SK-N-SH (cell line): ENCODE data around the gene TRIM50. TPM values are rescaled to one million over a fixed set of nuclear protein-coding genes. Genes with fewer than 3 reads are reported as not detected.

Experiments
- CTCF ChIA-PET: fragments of 300-600, 350-600 bp; formaldehyde crosslinking; extraction: SDS; loops from one replicate; lab custom pipeline; 2021; lab: Yijun Ruan, JAX
- POLR2A ChIA-PET: fragments of 350-600 bp; sonication (Branson Sonifier 250); formaldehyde crosslinking; extraction: SDS; loops from one replicate; lab custom pipeline; 2020; ENCODE audit warnings: antibody characterized with exemption, inconsistent platforms; lab: Yijun Ruan, JAX
- DNase-seq: peaks from one replicate; pipeline ENCODE4 v3.0.0; 2012
- H2AFZ ChIP-seq: fragments of 200-600 bp; sonication (generic); 2 replicates; pipeline ENCODE4 v1.8.1; 2016; ENCODE audit warnings: antibody characterized with exemption, mild to moderate bottlenecking, low read depth
- H3F3A ChIP-seq: fragments of 200-600 bp; sonication (generic); replicated peaks from 2 replicates; pipeline ENCODE3; 2016; ENCODE audit warnings: antibody characterized with exemption, mild to moderate bottlenecking; ENCODE audit not compliant: insufficient read depth
- H3K27ac ChIP-seq, 2 experiments: fragments of 200-500 bp in 1 of 2; fragments of 200-600 bp in 1 of 2; sonication (Bioruptor generic) in 1 of 2; sonication (generic), shearing (Covaris generic) in 1 of 2; 2 replicates each; pipeline versions ENCODE4 v1.5.1 to v1.6.1; 2014 to 2016; ENCODE audit warnings: low read depth in 2 of 2, inconsistent platforms in 1 of 2, low read length in 1 of 2, mild to moderate bottlenecking in 1 of 2, mixed read lengths in 1 of 2
- H3K27me3 ChIP-seq: fragments of 200-600 bp; sonication (generic), shearing (Covaris generic); 2 replicates; pipeline ENCODE4 v1.6.1; 2016; ENCODE audit warnings: mixed run types; ENCODE audit not compliant: insufficient read depth
- H3K36me3 ChIP-seq, 2 experiments: fragments of 200-500 bp in 1 of 2; fragments of 200-600 bp in 1 of 2; sonication (Bioruptor generic) in 1 of 2; sonication (generic) in 1 of 2; replicated peaks in 1 of 2; 2 replicates each; pipeline versions ENCODE3 to v1.5.1; 2014 to 2016; ENCODE audit warnings: low read length in 1 of 2, mild to moderate bottlenecking in 1 of 2; ENCODE audit not compliant: insufficient read depth in 2 of 2, control insufficient read depth in 1 of 2
- H3K4me1 ChIP-seq, 2 experiments: fragments of 200-500 bp in 1 of 2; fragments of 200-600 bp in 1 of 2; sonication (Bioruptor generic) in 1 of 2; sonication (generic), shearing (Covaris generic) in 1 of 2; 2 replicates each; pipeline versions ENCODE4 v1.5.1 to v1.6.1; 2014 to 2016; ENCODE audit warnings: low read depth in 1 of 2, low read length in 1 of 2, mixed run types in 1 of 2; ENCODE audit not compliant: insufficient read depth in 2 of 2, control insufficient read depth in 1 of 2
- H3K4me2 ChIP-seq: fragments of 200-600 bp; sonication (generic), shearing (Covaris generic); 2 replicates; pipeline ENCODE4 v1.6.1; 2017; ENCODE audit warnings: mixed run types
- H3K4me3 ChIP-seq, 2 experiments: fragments of 200-500 bp in 1 of 2; fragments of 200-600 bp in 1 of 2; sonication (Bioruptor generic) in 1 of 2; sonication (generic), shearing (Covaris generic) in 1 of 2; 2 replicates each; pipeline versions ENCODE4 v1.5.1 to v1.8.1; 2014 to 2016; ENCODE audit warnings: low read depth in 2 of 2, inconsistent platforms in 1 of 2, low read length in 1 of 2, mild to moderate bottlenecking in 1 of 2, mixed read lengths in 1 of 2, moderate library complexity in 1 of 2
- H3K79me2 ChIP-seq: fragments of 200-600 bp; sonication (generic); 2 replicates; pipeline ENCODE4 v1.8.1; 2017; ENCODE audit warnings: mild to moderate bottlenecking; ENCODE audit not compliant: insufficient read depth
- H3K9ac ChIP-seq: fragments of 200-600 bp; sonication (generic); 2 replicates; pipeline ENCODE4 v1.6.1; 2017; ENCODE audit warnings: mixed run types
- H3K9me2 ChIP-seq: fragments of 200-600 bp; sonication (generic); 2 replicates; pipeline ENCODE4 v1.6.1; 2017; ENCODE audit warnings: mixed run types
- H3K9me3 ChIP-seq: fragments of 200-600 bp; sonication (generic); 2 replicates; pipeline ENCODE4 v1.6.1; 2017; ENCODE audit warnings: mixed run types, mild to moderate bottlenecking, moderate library complexity
- H4K20me1 ChIP-seq: fragments of 200-600 bp; sonication (generic); 2 replicates; pipeline ENCODE4 v1.6.1; 2017; ENCODE audit warnings: mild to moderate bottlenecking, mixed run types; ENCODE audit not compliant: insufficient read depth
- CHD2 ChIP-seq: fragments of 150-350 bp; IDR thresholded peaks from 2 replicates; pipeline ENCODE4 v1.6.1; 2018; ENCODE audit warnings: low read length; ENCODE audit not compliant: partially characterized antibody
- CTCF ChIP-seq: fragments of 200-600 bp; sonication (generic); IDR thresholded peaks from 2 replicates; pipeline ENCODE4 v1.6.1; 2017; ENCODE audit warnings: antibody characterized with exemption, mild to moderate bottlenecking, moderate library complexity
- ELF1 ChIP-seq: IDR thresholded peaks from 2 replicates; pipeline ENCODE4 v1.4.0; 2012
- EZH2phosphoT487 ChIP-seq: fragments of 200-600 bp; sonication (generic); IDR thresholded peaks from 2 replicates; pipeline ENCODE4 v1.6.1; 2017; ENCODE audit warnings: low read depth, mixed run types, mild to moderate bottlenecking, antibody characterized with exemption, moderate library complexity, borderline replicate concordance
- FOSL2 ChIP-seq: IDR thresholded peaks from 2 replicates; pipeline ENCODE4 v1.4.0; 2012; ENCODE audit warnings: low read depth, mild to moderate bottlenecking, moderate library complexity, borderline replicate concordance
- FOXJ3 ChIP-seq: sonication (generic); formaldehyde crosslinking; IDR thresholded peaks from 2 replicates; pipeline ENCODE4 v1.5.1; 2020; ENCODE audit warnings: mild to moderate bottlenecking, missing genetic modification reagents
- GABPA ChIP-seq: IDR thresholded peaks from 2 replicates; pipeline ENCODE4 v1.4.0; 2012; ENCODE audit warnings: low read depth, mild to moderate bottlenecking
- IRF3 ChIP-seq: fragments of 150-350 bp; IDR thresholded peaks from 2 replicates; pipeline ENCODE4 v1.6.1; 2016; ENCODE audit warnings: mild to moderate bottlenecking, low read depth, low read length
- MEF2A ChIP-seq: IDR thresholded peaks from 2 replicates; pipeline ENCODE4 v1.4.0; 2012; ENCODE audit warnings: low read depth, borderline replicate concordance
- NFIC ChIP-seq: IDR thresholded peaks from 2 replicates; pipeline ENCODE4 v1.4.0; 2012; ENCODE audit warnings: borderline replicate concordance
- RCOR1 ChIP-seq: fragments of 150-350 bp; IDR thresholded peaks from 2 replicates; pipeline ENCODE4 v1.6.1; 2017; ENCODE audit warnings: antibody characterized with exemption, low read length
- REST ChIP-seq: IDR thresholded peaks from 2 replicates; pipeline ENCODE4 v1.6.1; 2012; ENCODE audit warnings: mild to moderate bottlenecking, low read depth, low read length, moderate library complexity
- RFX5 ChIP-seq: IDR thresholded peaks from 2 replicates; pipeline ENCODE4 v1.6.1; 2012; ENCODE audit warnings: mild to moderate bottlenecking, improper control_type of control experiment, low read length
- RXRA ChIP-seq: IDR thresholded peaks from 2 replicates; pipeline ENCODE4 v1.4.0; 2012; ENCODE audit warnings: low read depth, mild to moderate bottlenecking, borderline replicate concordance
- SIN3A ChIP-seq: IDR thresholded peaks from 2 replicates; pipeline ENCODE4 v1.6.1; 2012; ENCODE audit warnings: low read depth, mild to moderate bottlenecking, low read length, moderate library complexity, borderline replicate concordance
- SMC3 ChIP-seq: IDR thresholded peaks from 2 replicates; pipeline ENCODE4 v1.6.1; 2012; ENCODE audit warnings: low read depth, low read length, improper control_type of control experiment
- TAF1 ChIP-seq: IDR thresholded peaks from 2 replicates; pipeline ENCODE4 v1.6.1; 2012; ENCODE audit warnings: low read depth, mild to moderate bottlenecking, low read length, moderate library complexity, borderline replicate concordance
- TCF12 ChIP-seq: IDR thresholded peaks from 2 replicates; pipeline ENCODE4 v1.4.0; 2012
- USF2 ChIP-seq: fragments of 150-350 bp; IDR thresholded peaks from 2 replicates; pipeline ENCODE4 v1.6.1; 2017; ENCODE audit warnings: antibody characterized with exemption, low read length, low read depth, borderline replicate concordance
- ZBTB33 ChIP-seq: IDR thresholded peaks from 2 replicates; pipeline ENCODE4 v1.4.0; 2012; ENCODE audit warnings: low read depth, borderline replicate concordance
- WGBS: methylation state at CpG from one replicate; pipeline ENCODE4 v1.1.6; 2017; ENCODE audit warnings: low lambda C conversion rate; 5-methylcytosine and 5-hydroxymethylcytosine counted together
- polyA plus RNA-seq, 3 experiments: library from polyadenylated mRNA; depleted of rRNA; stranded (reverse); fragments of >200 nt; gene quantifications; 2 replicates each; pipeline ENCODE4 v1.2.3, GENCODE V29; 2012

Gene TRIM50
- polyA plus RNA-seq, 1 of the 3 experiments (the other 2 are of a cell fraction) = not detected

- Histone ChIP-seq H3K36me3 (no peaks in the 10 kb centered on the region), H3K27ac (no peak overlapping the region), H4K20me1 (no peaks in the 10 kb centered on the region), H2AFZ (no peak overlapping the region), H3F3A (no peaks in the 10 kb centered on the region), H3K4me2 (no peak overlapping the region), H3K4me3 (no peak overlapping the region), H3K27me3 (0 out of 2 replicates have a peak, but pooled peaks cover 2% of the 10 kb centered on the region), H3K4me1 (no peaks in the 10 kb centered on the region), H3K9ac (no peak overlapping the region), H3K79me2 (no peaks in the 10 kb centered on the region), H3K9me2 (no peaks in the 10 kb centered on the region), H3K9me3 (no peaks in the 10 kb centered on the region)
- ChIA-PET CTCF (interaction anchor here (1.1 kb wide), 1 partner anchor 83 kb away, joined by 3 read pairs; no protein-coding TSS in a partner anchor), POLR2A (no interaction called here)
- DNase-seq = no peak
- WGBS = 78% methylated on average over 11 of the region's 11 CpGs
- TF ChIP-seq RFX5 = no peak
- TF ChIP-seq SIN3A = no peak
- no peak for TF ChIP-seq TAF1
- no peak for TF ChIP-seq RCOR1
- TF ChIP-seq REST = no peak
- TF ChIP-seq CTCF = no peak
- TF ChIP-seq GABPA = no peak
- TF ChIP-seq MEF2A = no peak
- TF ChIP-seq FOSL2 = no peak
- TF ChIP-seq RXRA = no peak
- TF ChIP-seq ELF1 = no peak
- no peak for TF ChIP-seq SMC3
- no peak for TF ChIP-seq ZBTB33
- TF ChIP-seq IRF3 = no peak
- no peak for TF ChIP-seq USF2
- TF ChIP-seq TCF12 = no peak
- no peak for TF ChIP-seq FOXJ3 (CRISPR knock-in tag)
- TF ChIP-seq CHD2 = no peak
- TF ChIP-seq NFIC = no peak
- TF ChIP-seq EZH2phosphoT487 = no peak
These were observed 41.1 kb upstream of the TRIM50 start for GRCh38 chr7:73369009-73369408.
